HG03439 (cell line): ENCODE results near the gene SLC23A3.
"Not testable (repeated sequence)": the region's sequence is repeated elsewhere in the genome, so short reads cannot be mapped to it uniquely, and the experiment has no call there.

Experiments used
- ATAC-seq: cut with Tn5 transposase; IDR thresholded peaks from one replicate; pipeline ENCODE4 v1.9.1; 2021; ENCODE audit warnings: mild to moderate bottlenecking, moderate library complexity; ENCODE audit not compliant: unreplicated experiment

SLC23A3 gene

DNA sequence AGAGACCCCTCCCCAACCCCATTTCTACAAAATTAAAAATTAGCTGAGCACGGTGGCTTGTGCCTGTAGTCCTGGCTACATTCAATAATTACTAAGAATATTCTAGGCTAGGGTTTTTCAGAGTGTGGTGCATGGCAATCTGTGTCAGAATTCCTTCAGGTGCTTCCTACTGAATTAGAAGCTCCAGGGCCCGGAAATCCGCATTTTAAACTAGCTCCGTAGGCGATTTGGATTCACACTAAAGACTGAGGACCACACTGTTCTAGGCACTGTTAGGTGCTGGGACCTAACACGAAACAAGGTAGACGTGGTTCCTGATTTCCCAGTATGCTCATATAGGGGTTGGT is 36.1 kb upstream of the SLC23A3 start:
- no peak for ATAC-seq

DNA sequence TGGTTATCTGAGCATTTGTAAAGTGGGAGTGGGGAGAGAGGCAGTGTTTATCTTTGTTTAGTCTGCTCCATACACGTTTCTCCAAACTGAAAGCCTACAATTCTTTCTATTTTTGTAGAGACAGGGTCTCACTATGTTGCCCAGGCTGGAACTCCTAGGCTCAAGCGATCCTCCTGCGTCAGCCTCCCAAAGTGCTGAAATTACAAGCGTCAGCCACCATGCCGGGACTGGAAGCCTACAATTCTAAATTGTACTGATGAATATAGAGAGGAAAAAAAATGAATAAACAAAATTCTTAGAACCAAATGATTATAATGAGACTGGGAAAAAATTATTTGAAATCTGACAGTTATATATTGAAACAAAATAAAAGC is 35.3 kb upstream of the SLC23A3 start:
- no peak for ATAC-seq

DNA sequence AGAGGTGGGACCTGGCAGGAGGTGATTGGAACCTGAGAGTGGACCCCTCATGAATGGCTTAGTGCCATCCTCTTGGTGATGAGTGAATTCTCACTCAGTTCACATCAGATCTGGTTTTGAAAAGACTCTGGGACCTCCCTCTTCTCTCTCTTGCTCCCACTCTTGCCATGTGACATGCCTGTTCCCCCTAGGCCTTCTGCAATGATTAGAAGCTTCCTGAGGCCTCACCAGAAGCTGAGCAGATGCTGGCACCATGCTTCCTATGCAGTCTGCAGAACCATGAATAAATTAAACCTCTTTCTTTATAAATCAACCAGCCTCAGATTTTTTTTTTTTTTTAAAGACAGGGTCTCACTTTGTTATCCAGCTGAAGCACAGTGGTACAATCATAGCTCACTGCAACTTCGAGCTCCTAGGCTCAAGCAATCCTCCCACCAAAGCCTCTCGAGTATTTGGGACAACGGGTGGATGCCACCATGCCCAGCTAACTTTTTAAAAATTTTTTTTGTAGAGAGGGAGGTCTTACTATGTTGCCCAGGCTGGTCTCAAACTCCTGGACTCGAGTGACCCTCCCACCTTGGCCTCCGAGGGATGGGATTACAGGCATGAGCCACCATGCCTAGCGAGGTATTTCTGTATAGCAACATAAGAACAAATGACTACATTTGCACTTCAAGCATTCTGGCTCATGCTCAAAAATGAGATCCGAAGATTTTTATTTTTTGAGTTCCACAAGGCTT is 34.8 kb upstream of the SLC23A3 start:
- ATAC-seq: no peak

DNA sequence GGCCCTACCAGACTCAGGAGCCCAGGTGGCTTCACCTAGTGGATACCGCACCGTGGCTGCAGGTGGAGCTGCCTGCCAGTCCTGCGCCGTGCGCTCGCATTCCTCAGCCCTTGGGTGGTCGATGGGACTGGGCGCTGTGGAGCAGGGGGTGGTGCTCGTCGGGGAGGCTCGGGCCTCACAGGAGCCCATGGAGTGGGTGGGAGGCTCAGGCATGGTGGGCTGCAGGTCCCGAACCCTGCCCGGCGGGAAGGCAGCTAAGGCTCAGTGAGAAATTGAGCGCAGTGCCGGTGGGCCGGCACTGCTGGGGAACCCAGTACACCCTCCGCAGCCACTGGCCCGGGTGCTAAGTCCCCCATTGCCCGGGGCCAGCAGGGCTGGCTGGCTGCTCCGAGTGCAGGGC is 31.5 kb upstream of the SLC23A3 start:
- ATAC-seq: not testable (repeated sequence)

DNA sequence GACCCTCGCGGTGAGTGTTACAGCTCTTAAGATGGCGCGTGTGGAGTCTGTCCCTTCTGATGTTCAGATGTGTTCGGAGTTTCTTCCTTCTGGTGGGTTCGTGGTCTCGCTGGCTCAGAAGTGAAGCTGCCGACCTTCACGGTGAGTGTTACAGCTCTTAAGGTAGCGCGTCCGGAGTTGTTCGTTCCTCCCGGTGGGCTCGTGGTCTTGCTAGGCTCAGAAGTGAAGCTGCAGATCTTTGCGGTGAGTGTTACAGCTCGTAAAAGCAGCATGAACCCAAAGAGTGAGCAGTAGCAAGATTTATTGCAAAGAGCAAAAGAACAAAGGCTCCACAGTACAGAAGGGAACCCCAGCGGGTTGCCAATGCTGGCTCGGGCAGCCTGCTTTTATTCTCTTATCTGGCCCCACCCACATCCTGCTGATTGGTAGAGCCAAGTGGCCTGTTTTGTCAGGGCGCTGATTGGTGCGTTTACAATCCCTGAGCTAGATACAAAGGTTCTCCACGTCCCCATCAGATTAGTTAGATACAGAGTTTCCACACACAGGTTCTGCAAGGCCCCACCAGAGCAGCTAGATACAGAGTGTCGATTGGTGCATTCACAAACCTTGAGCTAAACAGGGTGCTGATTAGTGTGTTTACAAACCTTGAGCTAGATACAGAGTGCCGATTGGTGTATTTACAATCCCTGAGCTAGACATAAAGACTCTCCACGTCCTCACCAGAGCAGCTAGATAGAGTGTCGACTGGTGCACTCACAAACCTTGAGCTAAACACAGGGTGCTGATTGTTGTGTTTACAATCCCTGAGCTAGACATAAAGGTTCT is 30.9 kb upstream of the SLC23A3 start:
- not testable (repeated sequence) for ATAC-seq

DNA sequence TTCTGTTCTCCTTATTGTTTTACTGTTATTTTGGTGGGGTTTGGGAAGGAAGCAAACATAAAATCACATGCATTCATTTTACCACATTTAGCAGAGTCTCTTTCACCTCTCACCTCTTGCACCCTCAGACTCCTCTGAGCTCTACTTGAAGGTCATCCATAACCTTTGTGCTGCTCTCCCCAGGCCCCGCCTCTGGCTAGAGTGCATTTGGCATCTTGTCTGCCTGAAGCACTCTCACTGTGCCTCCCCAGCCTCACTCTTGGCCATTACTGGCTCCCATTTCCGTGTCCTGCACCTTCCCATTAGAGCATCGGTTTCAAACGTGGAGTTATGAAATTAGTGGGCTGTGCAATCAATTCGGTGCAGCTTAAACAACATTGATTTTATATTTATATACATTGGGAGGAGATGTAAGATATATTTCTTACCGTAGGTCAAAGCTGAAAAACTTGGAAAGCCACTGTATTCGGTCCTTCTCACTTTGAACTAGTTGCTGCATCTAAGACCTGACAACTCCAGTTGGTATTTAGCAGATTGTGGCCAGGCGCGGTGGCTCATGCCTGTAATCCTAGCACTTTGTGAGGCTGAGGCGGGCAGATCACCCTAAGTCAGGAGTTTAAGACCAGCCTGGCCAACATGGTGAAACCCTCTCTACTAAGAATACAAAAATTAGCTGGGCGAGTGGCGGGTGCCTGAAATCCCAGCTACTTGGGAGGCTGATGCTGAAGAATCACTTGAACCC is 29.8 kb upstream of the SLC23A3 start:
- no peak for ATAC-seq

DNA sequence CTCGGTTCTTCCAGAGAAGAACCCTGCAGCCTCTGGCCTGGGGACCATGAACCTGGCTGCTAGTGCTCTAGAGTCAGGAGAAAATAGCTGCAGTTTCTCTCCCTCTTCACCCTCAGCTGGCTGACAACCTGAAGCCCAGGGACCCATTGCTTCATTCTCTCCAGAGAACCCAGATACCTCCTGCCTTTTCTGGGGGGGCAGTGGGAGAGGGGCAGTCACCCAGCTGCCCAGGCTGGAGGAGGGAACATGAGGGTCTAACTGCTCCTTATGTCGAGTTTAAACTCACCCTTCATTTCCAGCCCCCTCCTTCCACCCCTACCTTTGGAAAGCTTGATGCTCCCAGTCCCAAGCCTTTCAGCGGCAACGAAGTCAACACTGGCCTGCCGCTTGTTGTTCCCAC is 29.1 kb upstream of the SLC23A3 start:
- no peak for ATAC-seq

DNA sequence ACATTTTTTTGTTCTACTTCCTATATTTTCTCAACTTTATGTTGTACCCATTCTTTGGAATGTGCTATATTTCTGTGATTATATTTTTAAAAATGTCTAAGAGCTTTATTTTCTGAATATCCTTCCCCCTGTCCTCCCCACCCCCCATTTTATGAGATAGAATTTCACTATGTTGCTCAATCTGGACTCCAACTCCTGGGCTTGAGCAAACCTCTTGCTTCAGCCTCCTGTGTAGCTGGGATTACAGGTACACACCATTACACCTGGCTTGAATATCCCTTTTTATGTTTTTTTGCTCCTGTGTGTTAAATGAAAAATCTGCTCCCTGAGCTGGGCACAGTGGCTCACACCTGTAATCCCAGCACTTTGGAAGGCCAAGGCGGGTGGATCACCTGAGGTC is 27.6 kb upstream of the SLC23A3 start:
- no peak for ATAC-seq

DNA sequence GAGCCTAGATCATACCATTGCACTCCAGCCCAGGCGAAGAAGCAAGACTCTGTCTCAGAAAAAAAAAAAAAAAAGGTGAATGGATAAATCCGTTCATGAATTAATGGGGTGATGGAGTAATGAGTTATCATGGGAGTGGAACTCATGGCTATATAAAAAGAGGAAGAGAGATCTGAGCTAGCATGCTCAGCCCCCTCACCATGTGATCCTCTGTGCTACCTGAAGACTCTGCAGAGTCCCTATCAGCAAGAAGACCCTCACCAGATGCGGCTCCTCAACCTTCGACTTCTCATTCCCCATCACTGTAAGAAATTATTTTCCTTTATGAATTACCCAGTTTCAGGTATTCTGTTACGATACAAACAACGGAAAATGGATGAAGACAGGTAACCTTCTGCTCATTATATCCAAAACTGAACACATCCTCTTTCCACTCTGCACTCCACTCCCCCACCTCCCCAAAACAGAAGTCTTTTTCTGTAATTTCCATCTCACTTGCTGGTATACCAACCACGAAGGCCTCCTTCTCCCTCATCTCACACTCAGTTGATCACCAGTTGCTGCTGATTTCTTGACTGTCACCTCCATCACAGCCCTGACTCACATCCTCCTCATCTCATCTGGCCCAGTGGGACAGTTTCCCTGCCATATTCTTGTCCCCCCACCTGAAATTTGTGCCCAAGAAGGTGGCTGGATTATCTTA is 17.1 kb upstream of the SLC23A3 start:
- ATAC-seq: no peak

DNA sequence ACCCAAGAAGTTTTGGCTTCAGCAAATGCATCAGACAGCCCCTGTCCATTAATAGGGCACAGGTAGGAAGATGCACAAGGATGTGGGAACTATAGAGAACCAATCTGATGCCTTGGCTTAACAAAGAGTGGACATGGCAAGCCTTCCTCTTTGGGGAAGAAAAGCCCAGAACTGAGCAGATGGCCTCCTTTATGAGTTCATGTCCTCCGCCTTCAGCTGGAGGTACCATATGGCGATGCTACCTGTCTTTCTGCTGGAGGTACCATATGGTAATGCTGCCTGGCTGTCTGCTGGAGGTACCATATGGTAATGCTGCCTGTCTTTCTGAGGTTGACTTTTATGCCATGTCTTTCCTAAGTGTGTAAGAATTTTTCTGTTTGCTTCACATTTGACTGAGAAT is 14.3 kb upstream of the SLC23A3 start:
- no peak for ATAC-seq

DNA sequence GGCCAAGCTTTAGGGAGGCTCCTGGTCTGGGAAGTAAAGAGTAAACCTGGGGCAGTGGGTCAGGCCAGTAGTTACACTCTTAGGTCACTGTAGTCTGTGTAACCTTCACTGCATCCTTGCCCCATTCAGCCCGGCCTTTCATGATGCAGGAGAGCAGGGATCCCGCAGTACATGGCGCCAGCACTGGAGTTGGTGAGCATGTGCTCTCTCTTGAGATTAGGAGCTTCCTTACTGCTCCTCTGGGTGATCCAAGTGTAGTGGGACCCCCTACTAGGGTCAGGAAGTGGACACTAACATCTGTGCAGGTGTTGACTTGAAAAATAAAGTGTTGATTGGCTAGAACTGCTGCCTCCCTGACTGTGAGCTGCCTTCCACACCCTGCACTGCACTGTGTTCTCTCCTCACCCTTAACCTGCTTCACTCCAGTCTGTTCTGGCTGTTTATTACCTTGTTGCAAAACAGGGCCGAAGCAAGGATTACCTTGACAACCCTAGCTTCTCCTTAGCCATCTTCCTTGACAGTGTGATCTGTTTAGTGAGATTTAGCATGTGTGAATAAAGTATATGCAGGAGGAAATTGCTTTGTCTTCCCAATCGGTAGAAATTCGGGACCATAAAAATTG is 13.4 kb upstream of the SLC23A3 start:
- ATAC-seq: no peak

DNA sequence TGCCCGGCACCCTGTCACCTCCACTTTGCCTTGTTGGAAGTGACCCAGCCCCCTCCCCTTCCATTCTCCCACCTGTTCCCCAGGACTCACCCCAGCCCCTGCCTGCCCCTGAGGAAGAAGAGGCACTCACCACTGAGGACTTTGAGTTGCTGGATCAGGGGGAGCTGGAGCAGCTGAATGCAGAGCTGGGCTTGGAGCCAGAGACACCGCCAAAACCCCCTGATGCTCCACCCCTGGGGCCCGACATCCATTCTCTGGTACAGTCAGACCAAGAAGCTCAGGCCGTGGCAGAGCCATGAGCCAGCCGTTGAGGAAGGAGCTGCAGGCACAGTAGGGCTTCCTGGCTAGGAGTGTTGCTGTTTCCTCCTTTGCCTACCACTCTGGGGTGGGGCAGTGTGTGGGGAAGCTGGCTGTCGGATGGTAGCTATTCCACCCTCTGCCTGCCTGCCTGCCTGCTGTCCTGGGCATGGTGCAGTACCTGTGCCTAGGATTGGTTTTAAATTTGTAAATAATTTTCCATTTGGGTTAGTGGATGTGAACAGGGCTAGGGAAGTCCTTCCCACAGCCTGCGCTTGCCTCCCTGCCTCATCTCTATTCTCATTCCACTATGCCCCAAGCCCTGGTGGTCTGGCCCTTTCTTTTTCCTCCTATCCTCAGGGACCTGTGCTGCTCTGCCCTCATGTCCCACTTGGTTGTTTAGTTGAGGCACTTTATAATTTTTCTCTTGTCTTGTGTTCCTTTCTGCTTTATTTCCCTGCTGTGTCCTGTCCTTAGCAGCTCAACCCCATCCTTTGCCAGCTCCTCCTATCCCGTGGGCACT is 12.7 kb upstream of the SLC23A3 start:
- ATAC-seq: no peak

DNA sequence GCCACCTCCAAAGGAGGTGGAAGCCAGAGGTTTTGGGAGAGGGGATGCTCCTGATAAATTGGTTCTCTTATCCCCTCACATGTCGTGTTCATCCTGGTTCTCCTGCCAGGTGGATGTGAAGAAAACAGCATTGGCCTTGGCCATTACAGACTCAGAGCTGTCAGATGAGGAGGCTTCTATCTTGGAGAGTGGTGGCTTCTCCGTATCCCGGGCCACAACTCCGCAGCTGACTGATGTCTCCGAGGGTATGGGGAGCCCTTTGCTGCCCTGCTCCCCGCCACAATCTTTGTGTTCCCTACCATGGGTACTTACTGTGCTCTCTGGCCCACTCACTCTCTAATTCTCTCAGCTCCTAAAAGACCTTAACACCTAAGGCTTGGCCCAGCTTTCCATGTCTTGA is 11.7 kb upstream of the SLC23A3 start:
- no peak for ATAC-seq

DNA sequence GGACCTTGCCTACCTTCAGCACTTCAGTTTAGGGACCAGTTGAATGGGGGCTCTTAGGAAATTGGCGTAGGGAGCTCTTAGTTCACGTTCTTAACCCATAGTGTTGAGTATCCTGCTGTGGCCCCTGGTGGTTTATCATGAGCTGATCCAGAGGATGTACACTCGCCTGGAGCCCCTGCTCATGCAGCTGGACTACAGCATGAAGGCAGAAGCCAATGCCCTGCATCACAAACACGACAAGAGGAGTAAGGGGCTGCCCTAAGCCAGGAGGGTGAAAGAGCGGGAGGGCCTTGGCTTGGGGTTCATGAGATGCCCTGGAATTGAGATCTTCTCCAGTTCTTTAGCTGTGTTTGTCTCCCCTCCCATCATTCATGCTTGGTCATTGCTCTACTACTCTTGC is 11.1 kb upstream of the SLC23A3 start:
- no peak for ATAC-seq

DNA sequence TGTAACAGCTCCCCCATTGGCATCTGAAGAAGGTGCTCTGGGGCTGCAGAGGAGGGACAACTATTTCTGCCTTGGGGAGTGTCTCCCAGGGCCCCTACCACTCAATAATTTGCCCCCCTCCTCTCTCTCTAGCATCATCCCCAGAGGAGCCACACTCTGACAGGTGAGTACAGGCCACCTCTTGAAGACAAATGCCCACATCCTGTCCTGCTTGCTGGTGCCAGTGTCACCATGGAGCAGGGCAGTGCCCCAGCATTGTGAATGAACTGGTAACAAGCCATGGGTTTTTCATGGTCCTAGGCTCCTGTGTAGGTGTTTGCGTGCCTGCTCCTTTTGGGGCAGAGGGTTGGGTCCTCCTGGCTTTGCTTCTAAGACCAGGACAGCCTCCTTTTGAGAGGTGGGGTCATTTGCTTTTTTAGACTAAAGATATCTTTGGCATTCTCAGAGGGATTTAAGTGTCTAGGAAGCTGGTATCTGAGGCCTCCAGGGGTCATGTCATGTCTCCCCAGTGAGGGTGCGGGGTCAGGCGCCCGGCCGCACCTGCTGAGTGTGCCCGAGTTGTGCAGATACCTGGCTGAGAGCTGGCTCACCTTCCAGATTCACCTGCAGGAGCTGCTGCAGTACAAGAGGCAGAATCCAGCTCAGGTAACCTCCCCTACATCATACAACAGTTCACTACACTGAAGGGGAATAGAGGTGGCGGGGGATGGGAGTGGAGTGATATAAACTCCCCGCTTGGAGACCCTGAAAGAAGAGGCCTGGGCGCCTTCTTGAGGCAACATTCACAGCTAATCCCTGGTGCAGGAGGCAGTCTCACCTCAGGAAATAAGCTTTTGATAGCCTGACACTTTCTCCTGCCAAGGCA is 10.0 kb upstream of the SLC23A3 start:
- ATAC-seq: no peak

DNA sequence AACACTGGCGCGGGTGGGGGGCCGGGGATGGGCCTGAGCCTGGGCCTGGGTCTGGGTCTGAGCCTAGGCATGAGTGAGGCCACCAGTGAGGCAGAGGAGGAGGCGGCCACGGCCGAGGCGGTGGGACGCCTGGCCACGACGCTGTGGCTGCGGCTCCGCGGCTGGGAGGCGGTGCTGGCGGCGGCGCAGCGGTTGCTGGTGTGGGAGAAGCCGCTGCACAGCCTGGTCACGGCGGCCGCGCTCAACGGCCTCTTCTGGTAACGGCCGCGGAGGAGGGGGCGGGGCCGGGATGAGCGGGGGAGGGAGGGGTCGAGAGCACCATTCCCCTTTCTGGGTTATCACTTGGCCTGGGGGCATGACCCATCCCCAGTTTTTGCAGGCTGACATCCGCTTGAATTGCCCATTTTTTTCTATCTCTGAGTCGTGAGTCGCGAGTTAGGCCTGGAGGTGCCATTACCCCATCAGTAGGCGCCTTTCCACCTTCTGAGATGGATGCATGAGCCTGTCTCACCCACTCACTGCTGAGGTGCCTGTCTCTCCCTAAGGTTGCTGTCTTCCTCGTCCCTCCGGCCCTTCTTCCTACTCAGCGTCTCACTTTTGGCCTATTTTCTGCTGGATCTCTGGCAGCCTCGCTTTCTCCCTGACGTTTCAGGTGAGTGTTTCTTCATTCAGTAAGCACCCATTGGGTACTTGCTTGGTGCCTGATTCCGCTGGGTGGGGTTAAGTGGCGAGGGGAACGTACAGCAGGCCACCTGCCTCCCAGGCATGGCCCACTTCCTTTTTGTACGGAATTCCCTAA is 8.7 kb upstream of the SLC23A3 start:
- peak; percentile 27 for ATAC-seq

DNA sequence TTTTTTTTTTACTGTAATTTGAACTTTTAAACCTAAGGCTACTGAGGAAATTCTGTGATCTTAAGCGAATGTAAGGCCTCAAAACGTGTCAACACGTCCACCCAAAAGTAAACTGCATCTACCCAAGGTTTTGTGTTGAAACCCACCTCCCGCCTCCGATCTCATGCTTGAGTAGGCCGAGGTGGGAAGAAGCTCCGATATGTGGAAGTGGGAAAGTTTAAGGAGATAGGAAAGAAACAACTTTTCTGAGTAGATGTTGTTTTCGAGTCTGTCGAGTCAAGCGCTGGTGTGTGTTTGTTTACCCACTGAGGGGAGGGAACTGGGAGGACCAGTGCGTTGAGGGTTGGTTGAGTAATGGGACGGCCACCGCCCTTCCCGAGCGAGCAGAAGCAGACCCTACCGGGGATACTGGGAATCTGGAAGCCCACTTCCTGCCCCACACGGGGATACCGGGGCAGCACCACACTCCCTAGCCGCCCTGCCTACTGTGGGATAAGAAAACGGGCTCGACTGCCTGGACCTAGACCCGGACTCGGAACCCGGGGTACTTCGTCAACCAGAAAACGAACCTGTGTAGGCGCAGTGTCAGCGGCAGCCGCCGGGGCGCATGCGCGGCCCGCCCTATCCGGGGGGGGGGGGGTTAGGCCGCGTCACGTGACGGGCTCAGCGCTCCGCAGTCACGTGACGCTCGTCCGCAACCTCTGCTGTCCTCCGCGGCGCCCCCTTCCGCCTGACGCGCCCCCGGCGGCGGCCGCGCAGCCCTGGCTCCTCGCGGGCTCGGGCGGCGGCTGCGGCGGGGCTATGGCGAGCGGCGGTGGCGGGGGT is 7.9 kb upstream of the SLC23A3 start, which contains the start of gene RETREG2:
TSS of gene RETREG2 (plus strand) at position 724 of the 825 bp plus-strand sequence. CDS start at position 802, 78 bp downstream.
- peak; percentile 40 for ATAC-seq
